Measurements from ENCODE around the gene KLHL8. TPM values are rescaled to one million over a fixed set of nuclear protein-coding genes. Genes with fewer than 3 reads are reported as not detected.

The KLHL8 gene
- total and polyA plus RNA-seq, 2 donors (not counting 1 experiment from before 2014, with no cell fraction given), result 2.3 to 14.3 TPM

DNA sequence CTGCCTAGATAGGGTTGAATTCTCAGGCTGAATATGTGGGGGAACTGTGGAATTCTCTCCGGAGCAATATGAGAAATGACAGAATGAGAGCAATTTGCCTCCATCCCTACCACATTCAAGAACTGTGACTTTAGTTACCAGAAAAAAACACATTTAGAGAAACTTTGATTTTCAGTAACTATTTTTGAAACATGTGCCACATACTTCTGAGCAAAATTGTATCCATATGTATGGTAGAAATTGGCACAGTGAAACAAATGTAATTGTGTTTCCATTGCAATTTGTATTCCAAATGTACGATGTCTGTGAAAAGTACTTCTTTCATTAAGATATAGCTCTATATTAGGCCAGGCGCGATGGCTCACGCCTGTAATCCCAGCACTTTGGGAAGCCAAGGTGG is 5.5 kb upstream of the KLHL8 start:
- no peaks in the 10 kb centered on the region for H3K36me3 ChIP-seq (replicated peaks in 1 of 2; ENCODE audit: control extremely low read depth in 1 of 2, control insufficient read depth in 1 of 2, extremely low read depth in 1 of 2, insufficient read depth in 2 of 2, low read length in 1 of 2)
- WGBS (ENCODE audit: insufficient coverage), result no CpG with 5 or more reads among the region's 5 CpGs
- ATAC-seq (ENCODE audit: low read depth), result no peak
- no peaks in the 10 kb centered on the region for H3K9me3 ChIP-seq (ENCODE audit: control extremely low read depth in 1 of 3, control insufficient read depth in 2 of 3, insufficient read depth in 1 of 3, low read length in 2 of 3)
- ChIA-PET POLR2A (no interaction called here), CTCF (interaction anchor here (1.0 kb wide), 1 partner anchor 9 kb away, joined by 3 read pairs; no protein-coding TSS in a partner anchor)
- no peak overlapping the region for H3K9ac ChIP-seq (ENCODE audit: low read length)
- H3K27ac ChIP-seq (ENCODE audit: low read length in 2 of 2), result no peak overlapping the region
- TF ChIP-seq, protein P1, sequence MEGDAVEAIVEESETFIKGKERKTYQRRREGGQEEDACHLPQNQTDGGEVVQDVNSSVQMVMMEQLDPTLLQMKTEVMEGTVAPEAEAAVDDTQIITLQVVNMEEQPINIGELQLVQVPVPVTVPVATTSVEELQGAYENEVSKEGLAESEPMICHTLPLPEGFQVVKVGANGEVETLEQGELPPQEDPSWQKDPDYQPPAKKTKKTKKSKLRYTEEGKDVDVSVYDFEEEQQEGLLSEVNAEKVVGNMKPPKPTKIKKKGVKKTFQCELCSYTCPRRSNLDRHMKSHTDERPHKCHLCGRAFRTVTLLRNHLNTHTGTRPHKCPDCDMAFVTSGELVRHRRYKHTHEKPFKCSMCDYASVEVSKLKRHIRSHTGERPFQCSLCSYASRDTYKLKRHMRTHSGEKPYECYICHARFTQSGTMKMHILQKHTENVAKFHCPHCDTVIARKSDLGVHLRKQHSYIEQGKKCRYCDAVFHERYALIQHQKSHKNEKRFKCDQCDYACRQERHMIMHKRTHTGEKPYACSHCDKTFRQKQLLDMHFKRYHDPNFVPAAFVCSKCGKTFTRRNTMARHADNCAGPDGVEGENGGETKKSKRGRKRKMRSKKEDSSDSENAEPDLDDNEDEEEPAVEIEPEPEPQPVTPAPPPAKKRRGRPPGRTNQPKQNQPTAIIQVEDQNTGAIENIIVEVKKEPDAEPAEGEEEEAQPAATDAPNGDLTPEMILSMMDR (IDR thresholded peaks at IDR 0.05), result no peak
- TF ChIP-seq EZH2 (IDR thresholded peaks at IDR 0.05; ENCODE audit: borderline replicate concordance, insufficient read depth, low read depth, low read length, poor library complexity, severe bottlenecking), result no peak
- H2AFZ ChIP-seq (ENCODE audit: insufficient read depth, low read depth, low read length, poor library complexity, severe bottlenecking), result no peak overlapping the region
- H3K4me3 ChIP-seq (ENCODE audit: control extremely low read depth in 1 of 5, extremely low read depth in 1 of 5, insufficient read depth in 1 of 5, low read depth in 2 of 5, low read length in 4 of 5), result no peak overlapping the region
- no peaks in the 10 kb centered on the region for H3K79me2 ChIP-seq (ENCODE audit: control insufficient read depth, insufficient read depth, low read length)
- H3K4me1 ChIP-seq (ENCODE audit: control insufficient read depth in 2 of 2, insufficient read depth in 2 of 2, low read length in 2 of 2), result no peaks in the 10 kb centered on the region
- intact Hi-C loops (cut with micrococcal nuclease), result loop anchor here (10.0 kb wide), 1 partner anchor 1059 kb away; the partner anchor contains the start of gene PPM1K
- no peaks in the 10 kb centered on the region for H3K9me3 Mint-ChIP-seq (ENCODE audit: insufficient read depth)
- peaks cover 5% of the 10 kb centered on the region for H3K27me3 Mint-ChIP-seq
- no peak overlapping the region for H3K4me2 ChIP-seq (replicated peaks; ENCODE audit: low read depth, low read length, poor library complexity, severe bottlenecking)
- no peaks in the 10 kb centered on the region for H3K27me3 ChIP-seq (replicated peaks in 1 of 4; ENCODE audit: control extremely low read depth in 1 of 4, control insufficient read depth in 3 of 4, insufficient read depth in 4 of 4, low read length in 3 of 4)
- H3K4me3 Mint-ChIP-seq, result no peak overlapping the region
- no peak overlapping the region for H3K27ac Mint-ChIP-seq
- no peaks in the 10 kb centered on the region for H4K20me1 ChIP-seq (ENCODE audit: control insufficient read depth, insufficient read depth, low read length, poor library complexity, severe bottlenecking)
- no peak for DNase-seq
- H3K4me1 Mint-ChIP-seq, result no peaks in the 10 kb centered on the region

GRCh38 chr4:87224141-87224923 is 3.9 kb upstream of the KLHL8 start:
- Mint-ChIP-seq H3K9me3 (ENCODE audit: insufficient read depth) (no peaks in the 10 kb centered on the region), H3K4me3 (no peak overlapping the region), H3K27me3 (no peaks in the 10 kb centered on the region), H3K27ac (no peak overlapping the region), H3K4me1 (peaks cover 6% of the 10 kb centered on the region)
- Histone ChIP-seq H3K4me1 (ENCODE audit: control insufficient read depth in 2 of 2, insufficient read depth in 2 of 2, low read length in 2 of 2) (peaks cover 2% of the 10 kb centered on the region in 2 donors), H3K4me3 (ENCODE audit: control extremely low read depth in 1 of 5, extremely low read depth in 1 of 5, insufficient read depth in 1 of 5, low read depth in 2 of 5, low read length in 4 of 5) (no peak overlapping the region), H3K27ac (ENCODE audit: low read length in 2 of 2) (no peak overlapping the region), H2AFZ (ENCODE audit: insufficient read depth, low read depth, low read length, poor library complexity, severe bottlenecking) (no peak overlapping the region), H3K36me3 (replicated peaks in 1 of 2; ENCODE audit: control extremely low read depth in 1 of 2, control insufficient read depth in 1 of 2, extremely low read depth in 1 of 2, insufficient read depth in 2 of 2, low read length in 1 of 2) (no peaks in the 10 kb centered on the region), H3K27me3 (replicated peaks in 1 of 4; ENCODE audit: control extremely low read depth in 1 of 4, control insufficient read depth in 3 of 4, insufficient read depth in 4 of 4, low read length in 3 of 4) (no peaks in the 10 kb centered on the region), H3K79me2 (ENCODE audit: control insufficient read depth, insufficient read depth, low read length) (peaks cover 4% of the 10 kb centered on the region), H3K9ac (ENCODE audit: low read length) (no peak overlapping the region), H3K9me3 (ENCODE audit: control extremely low read depth in 1 of 3, control insufficient read depth in 2 of 3, insufficient read depth in 1 of 3, low read length in 2 of 3) (no peaks in the 10 kb centered on the region), H4K20me1 (ENCODE audit: control insufficient read depth, insufficient read depth, low read length, poor library complexity, severe bottlenecking) (no peaks in the 10 kb centered on the region), H3K4me2 (replicated peaks; ENCODE audit: low read depth, low read length, poor library complexity, severe bottlenecking) (no peak overlapping the region)
- no peak for ATAC-seq (ENCODE audit: low read depth)
- POLR2A ChIA-PET, result no interaction called here
- TF ChIP-seq, protein P1 (IDR thresholded peaks at IDR 0.05), result no peak
- TF ChIP-seq EZH2 (IDR thresholded peaks at IDR 0.05; ENCODE audit: borderline replicate concordance, insufficient read depth, low read depth, low read length, poor library complexity, severe bottlenecking), result no peak
- no peak for DNase-seq
- intact Hi-C loops (cut with micrococcal nuclease), result loop anchor here (5.0 to 10.0 kb wide), 5 partner anchors 168 to 1060 kb away; partner anchors contain the start of genes HSD17B11, MAPK10, NUDT9 and PPM1K
- 92% methylated on average over 3 of the region's 10 CpGs for WGBS (ENCODE audit: insufficient coverage)
- CTCF ChIA-PET, result interaction anchor here (0.7 to 1.5 kb wide), 2 partner anchors 11 to 131 kb away, joined by 3 to 4 read pairs; no protein-coding TSS in a partner anchor

Measured in B cell (primary cell).